SU-DHL-6 (cell line): Measurements from ENCODE around the gene MINPP1.

Experiments used
- H2AFZ ChIP-seq: fragments of 200-600 bp; sonication (generic); 2 replicates; pipeline ENCODE4 v1.6.1; 2014; ENCODE audit warnings: low read depth, mild to moderate bottlenecking, moderate library complexity, mixed read lengths, antibody characterized with exemption, low read length; ENCODE audit not compliant: severe bottlenecking
- H3F3A ChIP-seq: fragments of 200-600 bp; shearing (Covaris generic); 2 replicates; pipeline ENCODE4 v1.6.0; 2016; ENCODE audit warnings: antibody characterized with exemption, mild to moderate bottlenecking; ENCODE audit not compliant: insufficient read depth
- H3K27ac ChIP-seq: fragments of 200-600 bp; sonication (generic); 2 replicates; pipeline ENCODE4 v1.5.1; 2016; ENCODE audit warnings: low read depth, mild to moderate bottlenecking, low read length, moderate library complexity, mixed read lengths
- H3K27me3 ChIP-seq: fragments of 200-600 bp; sonication (generic), shearing (Covaris generic); 2 replicates; pipeline ENCODE4 v1.6.0; 2014; ENCODE audit warnings: mild to moderate bottlenecking, low read length
- H3K36me3 ChIP-seq: fragments of 200-600 bp; sonication (generic); 2 replicates; pipeline ENCODE4 v1.6.1; 2014; ENCODE audit warnings: mild to moderate bottlenecking, low read length, mixed read lengths
- H3K4me2 ChIP-seq: fragments of 300-600, 200-600 bp; shearing (Covaris generic), sonication (generic); 2 replicates; pipeline ENCODE4 v1.6.0; 2014; ENCODE audit warnings: low read length, low read depth, mild to moderate bottlenecking; ENCODE audit not compliant: poor library complexity, severe bottlenecking
- H3K4me3 ChIP-seq: fragments of 200-600 bp; sonication (generic); 2 replicates; pipeline ENCODE4 v1.5.1; 2014; ENCODE audit warnings: antibody characterized with exemption, low read length, mild to moderate bottlenecking, mixed read lengths; ENCODE audit not compliant: insufficient read depth, poor library complexity, severe bottlenecking
- H3K79me2 ChIP-seq: fragments of 200-600 bp; sonication (generic); 2 replicates; pipeline ENCODE4 v1.6.1; 2014; ENCODE audit warnings: mild to moderate bottlenecking, low read length, moderate library complexity; ENCODE audit not compliant: insufficient read depth
- H3K9ac ChIP-seq: fragments of 200-600 bp; sonication (generic); 2 replicates; pipeline ENCODE4 v1.7.0; 2014; ENCODE audit warnings: mild to moderate bottlenecking, low read length
- H3K9me2 ChIP-seq: fragments of 200-600 bp; sonication (generic); replicated peaks from 2 replicates; pipeline ENCODE4 v1.6.1; 2014; ENCODE audit warnings: low read length; ENCODE audit not compliant: insufficient read depth
- H3K9me3 ChIP-seq: fragments of 200-600 bp; sonication (generic); 2 replicates; pipeline ENCODE4 v1.6.1; 2014; ENCODE audit warnings: low read length, mixed read lengths; ENCODE audit not compliant: insufficient read depth
- H4K20me1 ChIP-seq: fragments of 200-600 bp; sonication (generic); 2 replicates; pipeline ENCODE4 v1.6.1; 2014; ENCODE audit warnings: low read depth, mild to moderate bottlenecking, antibody characterized with exemption, low read length, moderate library complexity, mixed read lengths
- EZH2phosphoT487 ChIP-seq: fragments of 200-600 bp; sonication (generic), shearing (Covaris generic); conservative IDR thresholded peaks from 2 replicates; pipeline ENCODE4 v1.6.1; 2018; ENCODE audit warnings: mild to moderate bottlenecking, antibody characterized with exemption, low read length, moderate library complexity, mixed read lengths
- TF ChIP-seq, protein P1 (sequence below): fragments of 200-600 bp; sonication (generic); IDR thresholded peaks from one replicate; pipeline ENCODE4 v1.5.1; 2017; ENCODE audit warnings: antibody characterized with exemption, mild to moderate bottlenecking, low read length, moderate library complexity; ENCODE audit not compliant: insufficient read depth, poor library complexity, severe bottlenecking

Gene MINPP1

DNA sequence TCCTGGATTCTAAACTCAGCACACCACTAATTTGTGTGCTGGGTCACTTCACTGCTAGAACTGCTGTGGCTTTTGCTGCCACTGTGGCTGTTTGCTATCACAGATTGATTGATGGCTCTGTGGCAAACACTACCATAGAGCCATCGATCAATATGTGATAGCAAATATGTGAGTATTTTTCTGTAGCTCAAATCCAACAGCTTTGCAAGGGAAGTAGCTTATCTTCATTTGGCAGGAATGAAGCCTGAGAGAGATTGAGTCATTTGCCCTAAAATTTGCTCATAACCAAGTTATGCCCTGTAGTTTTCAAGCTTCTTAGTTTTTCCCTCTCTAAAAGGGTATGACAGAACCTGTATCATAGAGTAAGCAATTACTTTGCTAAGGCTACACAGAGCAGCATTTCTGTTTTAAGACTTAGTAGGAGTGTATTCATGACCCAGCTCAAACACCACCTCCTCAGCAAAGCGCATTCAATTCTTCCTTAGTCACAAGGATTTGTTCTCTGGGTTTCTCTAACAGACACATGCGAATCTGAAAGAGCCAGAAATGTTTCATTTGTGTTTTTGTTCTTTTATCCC, 43.1 kb downstream of the MINPP1 start:
- Histone ChIP-seq H3K79me2 (no peaks in the 10 kb centered on the region), H3F3A (no peaks in the 10 kb centered on the region), H3K27ac (no peak overlapping the region), H3K4me3 (no peak overlapping the region), H2AFZ (no peak overlapping the region), H4K20me1 (no peaks in the 10 kb centered on the region), H3K9ac (no peak overlapping the region), H3K4me2 (no peak overlapping the region), H3K36me3 (no peaks in the 10 kb centered on the region), H3K9me3 (no peaks in the 10 kb centered on the region), H3K27me3 (no peaks in the 10 kb centered on the region), H3K9me2 (no peaks in the 10 kb centered on the region)
- no peak for TF ChIP-seq EZH2phosphoT487
- TF ChIP-seq, protein P1, sequence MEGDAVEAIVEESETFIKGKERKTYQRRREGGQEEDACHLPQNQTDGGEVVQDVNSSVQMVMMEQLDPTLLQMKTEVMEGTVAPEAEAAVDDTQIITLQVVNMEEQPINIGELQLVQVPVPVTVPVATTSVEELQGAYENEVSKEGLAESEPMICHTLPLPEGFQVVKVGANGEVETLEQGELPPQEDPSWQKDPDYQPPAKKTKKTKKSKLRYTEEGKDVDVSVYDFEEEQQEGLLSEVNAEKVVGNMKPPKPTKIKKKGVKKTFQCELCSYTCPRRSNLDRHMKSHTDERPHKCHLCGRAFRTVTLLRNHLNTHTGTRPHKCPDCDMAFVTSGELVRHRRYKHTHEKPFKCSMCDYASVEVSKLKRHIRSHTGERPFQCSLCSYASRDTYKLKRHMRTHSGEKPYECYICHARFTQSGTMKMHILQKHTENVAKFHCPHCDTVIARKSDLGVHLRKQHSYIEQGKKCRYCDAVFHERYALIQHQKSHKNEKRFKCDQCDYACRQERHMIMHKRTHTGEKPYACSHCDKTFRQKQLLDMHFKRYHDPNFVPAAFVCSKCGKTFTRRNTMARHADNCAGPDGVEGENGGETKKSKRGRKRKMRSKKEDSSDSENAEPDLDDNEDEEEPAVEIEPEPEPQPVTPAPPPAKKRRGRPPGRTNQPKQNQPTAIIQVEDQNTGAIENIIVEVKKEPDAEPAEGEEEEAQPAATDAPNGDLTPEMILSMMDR = no peak

DNA sequence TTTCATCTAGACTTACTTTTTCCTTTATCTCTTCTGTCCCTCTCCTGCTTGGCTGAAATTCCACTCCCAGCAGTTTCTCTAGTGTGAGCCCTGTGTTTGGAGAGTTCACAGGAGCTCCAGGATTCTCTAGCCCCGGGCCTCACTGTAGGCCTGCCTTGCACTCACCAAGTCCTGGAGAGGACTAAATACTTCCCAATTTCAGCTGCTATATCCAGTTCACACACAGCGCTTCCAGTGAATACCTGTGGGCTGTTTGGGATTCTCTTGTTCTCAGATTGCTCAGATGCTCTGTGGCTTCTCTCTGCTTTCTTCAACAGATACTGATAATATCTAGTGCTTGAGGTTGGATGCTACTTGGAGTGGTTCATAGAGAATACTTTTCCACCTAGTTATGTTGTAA, 46.0 kb downstream of the MINPP1 start:
- H3K4me2 ChIP-seq = no peak overlapping the region

DNA sequence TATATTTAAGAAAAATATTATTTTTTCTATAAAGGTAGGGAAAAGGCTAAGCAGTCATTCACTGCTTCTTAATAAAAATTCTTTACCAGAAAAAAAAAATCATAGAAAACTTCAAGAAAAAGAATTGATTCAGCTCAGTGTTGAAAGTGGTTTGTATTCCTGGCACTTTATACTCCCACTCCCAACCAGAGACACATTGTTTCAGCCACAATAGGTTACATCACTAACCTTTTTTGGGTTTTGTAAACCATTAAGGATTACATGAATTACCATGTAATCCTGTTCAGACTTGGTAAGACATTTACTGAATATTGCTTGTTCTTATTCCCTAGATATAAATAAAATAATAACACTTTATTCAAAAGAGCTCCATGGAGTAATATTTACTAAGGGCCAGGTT, 46.6 kb downstream of the MINPP1 start:
- H2AFZ ChIP-seq = no peak overlapping the region
- H3K79me2 ChIP-seq = no peaks in the 10 kb centered on the region
- no peaks in the 10 kb centered on the region for H3K9me2 ChIP-seq
- TF ChIP-seq, protein P1 = no peak
- TF ChIP-seq EZH2phosphoT487 = no peak
- no peak overlapping the region for H3K4me3 ChIP-seq
- H3F3A ChIP-seq = no peaks in the 10 kb centered on the region
- no peak overlapping the region for H3K9ac ChIP-seq
- no peaks in the 10 kb centered on the region for H3K9me3 ChIP-seq
- no peaks in the 10 kb centered on the region for H4K20me1 ChIP-seq
- no peak overlapping the region for H3K4me2 ChIP-seq
- H3K27ac ChIP-seq = no peak overlapping the region
- H3K27me3 ChIP-seq = no peaks in the 10 kb centered on the region
- no peaks in the 10 kb centered on the region for H3K36me3 ChIP-seq

More for the DNA sequence above, 46.0 kb downstream of the MINPP1 start:
- Histone ChIP-seq H4K20me1 (no peaks in the 10 kb centered on the region), H3K9ac (no peak overlapping the region), H3K79me2 (no peaks in the 10 kb centered on the region), H3K9me2 (no peaks in the 10 kb centered on the region), H3K4me3 (no peak overlapping the region), H3F3A (no peaks in the 10 kb centered on the region), H3K36me3 (no peaks in the 10 kb centered on the region), H3K9me3 (no peaks in the 10 kb centered on the region), H3K27me3 (no peaks in the 10 kb centered on the region), H2AFZ (no peak overlapping the region), H3K27ac (no peak overlapping the region)
- TF ChIP-seq EZH2phosphoT487 = no peak
- TF ChIP-seq, protein P1 = no peak
